ENCODE measurements around the gene TAF8. TPM values are rescaled to one million over a fixed set of nuclear protein-coding genes. Genes with fewer than 3 reads are reported as not detected.
A peak's percentile ranks its signal among the peaks of the same experiment; 100 is the strongest.

The TAF8 gene
- total RNA-seq, 3 donors from 2014 or later, result 15.7 to 25.4 (median 21.1) TPM

GRCh38 chr6:42104095-42104803, 53.9 kb downstream of the TAF8 start:
- Histone ChIP-seq H3K36me3 (no peaks in the 10 kb centered on the region), H3K27ac (peak overlapping the region in 1 of 2 donors; percentile 49), H3K4me1 (peaks cover 0 to 6% of the 10 kb centered on the region in 2 donors), H3K27me3 (no peaks in the 10 kb centered on the region), H3K4me3 (peak overlapping the region; percentile 38 to 69 (median 39)), H3K9me3 (no peaks in the 10 kb centered on the region)
- intact Hi-C loops (cut with DNase I; ENCODE audit: low total_unique reads), result no loop called here
- TF ChIP-seq POLR2A (IDR thresholded peaks at IDR 0.05) (no peak), POLR2AphosphoS5 (IDR thresholded peaks at IDR 0.05) (peak in 1 of 3 donors; percentile 32), CTCF (IDR thresholded peaks at IDR 0.05) (peak in 2 of 3 donors; percentile 35 to 42)
- DNase-seq (ENCODE audit: low spot score in 2 of 2), result no peak

- peaks cover 0 to 3% of the 10 kb centered on the region in 2 donors for H3K4me1 ChIP-seq
- no peaks in the 10 kb centered on the region for H3K27me3 ChIP-seq
- peak overlapping the region; percentile 38 to 69 (median 39) for H3K4me3 ChIP-seq
- intact Hi-C loops (cut with DNase I; ENCODE audit: low total_unique reads), result no loop called here
- no peak for DNase-seq (ENCODE audit: low spot score in 2 of 2)
- no peaks in the 10 kb centered on the region for H3K36me3 ChIP-seq
- H3K9me3 ChIP-seq, result no peaks in the 10 kb centered on the region
- no peak for TF ChIP-seq POLR2A (IDR thresholded peaks at IDR 0.05)
- TF ChIP-seq CTCF (IDR thresholded peaks at IDR 0.05), result no peak
- no peak for TF ChIP-seq POLR2AphosphoS5 (IDR thresholded peaks at IDR 0.05)
- peak overlapping the region in 1 of 2 donors; percentile 49 for H3K27ac ChIP-seq
These were observed 54.4 kb downstream of the TAF8 start for GRCh38 chr6:42104804-42105125.

GRCh38 chr6:42105156-42105648, 54.9 kb downstream of the TAF8 start:
- Histone ChIP-seq H3K9me3 (no peaks in the 10 kb centered on the region), H3K4me1 (no peaks in the 10 kb centered on the region), H3K27me3 (no peaks in the 10 kb centered on the region), H3K27ac (peak overlapping the region in 1 of 2 donors; percentile 49), H3K4me3 (peak overlapping the region in 1 of 3 donors; percentile 69), H3K36me3 (no peaks in the 10 kb centered on the region)
- TF ChIP-seq CTCF (IDR thresholded peaks at IDR 0.05) (no peak), POLR2AphosphoS5 (IDR thresholded peaks at IDR 0.05) (no peak), POLR2A (IDR thresholded peaks at IDR 0.05) (no peak)
- intact Hi-C loops (cut with DNase I; ENCODE audit: low total_unique reads), result no loop called here
- no peak for DNase-seq (ENCODE audit: low spot score in 2 of 2)

- no peak for DNase-seq (ENCODE audit: low spot score in 2 of 2)
- H3K4me1 ChIP-seq, result no peaks in the 10 kb centered on the region
- no peaks in the 10 kb centered on the region for H3K27me3 ChIP-seq
- intact Hi-C loops (cut with DNase I; ENCODE audit: low total_unique reads), result no loop called here
- H3K36me3 ChIP-seq, result no peaks in the 10 kb centered on the region
- no peak overlapping the region for H3K27ac ChIP-seq
- H3K9me3 ChIP-seq, result no peaks in the 10 kb centered on the region
- no peak overlapping the region for H3K4me3 ChIP-seq
- no peak for TF ChIP-seq CTCF (IDR thresholded peaks at IDR 0.05)
These were observed 55.4 kb downstream of the TAF8 start for GRCh38 chr6:42105709-42106108.

GRCh38 chr6:42106112-42107023, 56.0 kb downstream of the TAF8 start:
- intact Hi-C loops (cut with DNase I; ENCODE audit: low total_unique reads), result no loop called here
- TF ChIP-seq POLR2AphosphoS5 (IDR thresholded peaks at IDR 0.05) (no peak), POLR2A (IDR thresholded peaks at IDR 0.05) (no peak), CTCF (IDR thresholded peaks at IDR 0.05) (no peak)
- DNase-seq (ENCODE audit: low spot score in 2 of 2), result no peak
- Histone ChIP-seq H3K4me1 (no peaks in the 10 kb centered on the region), H3K36me3 (no peaks in the 10 kb centered on the region), H3K4me3 (no peak overlapping the region), H3K27me3 (no peaks in the 10 kb centered on the region), H3K9me3 (no peaks in the 10 kb centered on the region), H3K27ac (no peak overlapping the region)
